GM18508 (cell line): ENCODE results near the gene SETD7.
A peak's percentile ranks its signal among the peaks of the same experiment; 100 is the strongest.
"Not testable (repeated sequence)": the region's sequence is repeated elsewhere in the genome, so short reads cannot be mapped to it uniquely, and the experiment has no call there.

Experiments used
- ATAC-seq: cut with Tn5 transposase; IDR thresholded peaks from one replicate; pipeline ENCODE4 v1.9.1; 2021; ENCODE audit warnings: moderate number of reproducible peaks; ENCODE audit not compliant: insufficient read depth, unreplicated experiment

SETD7 gene

DNA sequence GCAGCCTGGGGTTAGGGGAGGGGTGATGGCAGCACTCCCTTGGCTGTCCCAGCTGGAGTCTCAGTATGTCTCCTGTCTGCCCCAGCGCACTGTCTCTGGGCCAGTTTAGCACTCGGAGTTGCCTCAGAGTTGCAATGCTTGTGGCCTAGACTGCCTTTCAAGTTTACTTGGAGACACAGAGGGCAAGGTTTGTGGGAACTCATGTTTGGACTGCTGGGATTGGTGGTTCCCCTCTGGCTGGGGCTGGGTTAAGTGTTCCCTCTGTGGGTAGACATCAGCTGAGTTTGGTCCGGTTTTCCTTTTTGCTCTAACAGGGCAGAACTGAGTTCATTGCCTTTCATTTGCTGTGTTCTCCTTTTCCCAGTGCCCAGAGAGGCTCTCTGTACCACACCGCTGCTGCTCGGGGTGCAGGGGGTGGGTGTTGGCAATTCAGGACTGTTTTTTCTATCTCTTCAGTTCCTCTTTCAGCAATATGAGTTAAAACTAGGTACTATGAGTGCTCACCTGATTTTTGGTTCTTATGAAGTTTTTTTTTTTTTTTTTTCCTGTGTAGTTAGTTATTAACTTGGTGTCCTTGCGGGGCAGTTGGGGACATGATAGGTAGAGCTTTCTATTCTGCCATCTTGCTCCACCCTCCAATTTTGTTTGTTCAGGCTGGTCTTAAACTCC, 84.9 kb downstream of the SETD7 start:
- ATAC-seq = no peak

DNA sequence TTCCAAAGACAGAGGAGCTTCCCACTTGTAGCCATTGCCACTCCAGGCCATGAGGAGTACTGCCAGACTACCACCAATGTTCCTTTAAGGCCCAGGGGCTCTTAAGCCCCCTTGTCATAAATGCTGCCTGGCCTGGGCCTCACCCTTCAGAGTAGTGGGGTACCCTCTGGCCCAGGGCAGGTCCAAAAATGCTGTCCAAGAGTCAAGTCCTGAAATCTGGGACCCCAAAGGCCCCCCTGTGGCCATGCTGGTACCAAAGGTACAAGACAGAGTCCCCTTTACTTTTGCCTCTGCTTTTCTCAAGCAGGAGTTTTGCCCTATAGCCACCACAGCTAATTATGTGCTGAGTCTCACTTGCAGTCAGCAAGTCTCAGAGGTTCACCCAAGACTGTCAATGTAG, 85.7 kb downstream of the SETD7 start:
- ATAC-seq = no peak

GRCh38 chr4:139469869-139470268, 86.2 kb downstream of the SETD7 start:
- ATAC-seq = no peak

GRCh38 chr4:139469216-139469615, 86.8 kb downstream of the SETD7 start:
- no peak for ATAC-seq

DNA sequence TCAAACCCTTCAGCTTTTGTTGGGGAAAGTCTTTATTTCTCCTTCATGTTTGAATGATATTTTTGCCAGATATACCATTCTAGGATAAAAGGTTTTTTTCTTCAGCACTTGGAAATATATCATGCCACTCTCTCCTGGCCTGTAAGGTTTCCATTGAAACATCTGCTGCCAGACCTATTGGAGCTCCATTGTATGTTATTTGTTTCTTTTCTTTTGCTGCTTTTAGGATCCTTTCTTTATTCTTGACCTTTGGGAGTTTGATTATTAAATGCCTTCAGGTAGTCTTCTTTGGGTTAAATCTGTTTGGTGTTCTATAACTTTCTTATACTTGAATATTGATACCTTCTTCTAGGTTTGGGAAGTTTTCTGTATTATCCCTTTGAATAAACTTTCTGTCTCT, 87.3 kb downstream of the SETD7 start:
- ATAC-seq = not testable (repeated sequence)

DNA sequence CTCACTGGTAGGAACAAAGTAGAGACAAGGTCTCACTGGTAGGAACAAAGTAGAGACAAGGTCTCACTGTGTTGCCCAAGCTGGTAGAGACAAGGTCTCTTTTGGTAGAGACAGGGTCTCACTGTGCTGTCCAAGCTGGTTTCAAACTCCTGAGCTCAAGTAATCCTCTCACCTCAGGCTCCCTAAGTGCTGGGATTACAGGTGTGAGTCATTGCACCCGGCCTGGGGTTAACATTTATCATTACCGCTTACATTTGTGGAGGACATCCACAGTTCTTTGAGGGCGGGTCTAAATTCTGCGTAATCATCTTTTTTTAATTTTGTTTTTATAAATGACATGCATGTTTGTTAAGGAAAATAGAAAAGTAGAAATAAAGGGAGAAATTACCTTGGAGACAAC, 90.1 kb downstream of the SETD7 start:
- ATAC-seq = no peak

GRCh38 chr4:139464512-139464911, 91.5 kb downstream of the SETD7 start:
- not testable (repeated sequence) for ATAC-seq

DNA sequence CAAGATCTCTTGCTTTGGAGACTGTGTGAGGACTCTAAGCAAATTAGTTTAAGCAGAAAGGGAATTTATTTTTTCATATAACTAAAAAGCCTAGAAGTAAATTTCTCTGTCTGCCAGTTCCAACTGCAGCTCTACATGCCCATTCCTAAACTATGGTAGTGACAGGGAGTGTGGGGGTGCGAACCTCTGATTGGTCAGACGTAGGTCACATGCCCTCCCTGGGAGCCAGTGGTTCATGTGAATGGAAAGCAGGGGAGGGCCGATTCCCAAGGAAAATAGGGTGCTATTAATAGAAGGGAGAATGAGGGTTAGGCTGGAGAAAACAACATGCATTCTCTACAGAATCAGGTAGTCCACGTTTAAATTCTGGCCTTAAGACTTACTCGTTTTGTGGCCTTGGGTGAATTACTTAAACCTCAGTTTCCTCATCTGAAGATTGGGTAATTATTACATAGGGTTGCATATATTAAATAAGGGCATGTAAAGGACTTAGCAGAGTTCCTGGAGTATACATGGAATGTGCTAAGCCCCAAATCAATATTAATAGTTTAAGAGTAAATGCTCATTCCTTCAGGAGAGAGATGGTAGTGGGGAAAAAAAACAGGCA, 94.9 kb downstream of the SETD7 start:
- ATAC-seq = no peak

DNA sequence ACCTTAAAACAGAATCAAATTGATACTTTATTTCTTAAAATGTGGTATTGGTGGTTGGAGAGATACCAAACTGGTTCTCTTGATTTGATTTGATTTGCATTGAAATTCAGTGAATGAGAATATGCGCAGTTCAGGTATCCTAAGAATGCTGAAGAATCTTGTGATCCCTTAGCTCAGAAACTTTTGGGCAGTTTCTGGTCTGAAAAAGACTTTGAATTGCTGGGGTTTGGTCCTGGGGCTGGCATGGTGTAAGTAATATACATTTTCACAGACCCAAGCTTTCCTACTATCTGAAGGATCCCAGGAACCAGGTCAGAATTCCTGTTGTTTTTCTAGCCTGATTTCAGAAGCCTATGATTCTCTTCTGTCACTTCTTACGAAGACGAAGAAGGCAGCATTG, 95.5 kb downstream of the SETD7 start:
- no peak for ATAC-seq

- ATAC-seq = no peak
These were observed 97.0 kb downstream of the SETD7 start for GRCh38 chr4:139458999-139459398.

DNA sequence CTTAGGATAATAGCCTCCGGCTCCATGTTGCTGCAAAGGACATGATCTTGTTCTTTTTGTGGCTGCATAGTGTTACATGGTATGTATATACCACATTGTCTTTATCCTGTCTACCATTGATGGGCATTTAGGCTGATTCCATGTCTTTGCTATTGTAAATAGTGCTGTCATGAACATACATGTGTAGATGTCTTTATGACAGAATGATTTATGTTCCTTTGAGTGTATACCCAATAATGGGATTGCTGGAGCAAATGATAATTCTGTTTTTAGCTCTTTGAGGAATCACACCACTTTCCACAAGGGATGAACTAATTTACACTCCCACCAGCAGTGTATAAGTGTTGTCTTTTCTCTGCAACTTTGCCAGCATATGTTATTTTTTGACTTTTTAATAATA, 97.5 kb downstream of the SETD7 start:
- no peak for ATAC-seq

DNA sequence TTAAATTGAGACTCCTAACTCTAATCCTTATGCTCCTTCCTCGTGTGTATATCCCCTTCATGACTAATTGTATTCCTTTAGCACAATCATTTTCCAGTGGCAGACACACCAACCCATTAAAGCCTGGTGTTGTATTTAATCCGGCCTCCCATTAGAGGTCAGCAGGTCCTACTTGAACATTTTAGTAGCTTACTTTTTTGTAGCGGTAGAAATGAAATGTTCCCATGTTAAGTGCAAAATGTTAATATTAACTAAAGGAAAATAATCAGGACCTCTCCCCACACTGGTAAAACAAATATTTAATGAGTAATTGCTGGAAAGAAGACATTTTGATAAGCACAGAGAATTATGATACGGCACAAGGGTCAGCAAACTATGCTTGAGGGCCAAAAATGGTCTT, 98.7 kb downstream of the SETD7 start:
- ATAC-seq = no peak

DNA sequence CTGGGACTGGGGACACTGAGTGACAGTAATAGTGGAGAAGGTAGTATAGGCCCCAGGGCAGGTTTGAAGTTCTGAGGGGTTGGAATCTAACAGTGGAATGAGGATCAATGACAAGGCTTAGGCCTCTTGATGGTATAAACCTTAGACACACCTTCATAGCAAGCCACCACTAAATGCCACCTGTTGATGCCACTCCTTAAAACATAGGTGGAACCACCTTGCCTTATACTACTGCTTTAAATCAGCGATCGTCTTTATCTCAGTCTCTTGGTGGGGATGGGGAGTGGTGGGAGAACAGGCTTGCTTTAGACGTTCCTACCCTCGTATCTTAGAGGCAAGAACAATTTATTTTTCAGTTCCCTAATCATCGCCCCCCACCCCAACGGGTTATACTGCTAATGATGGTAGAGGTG, 100.9 kb downstream of the SETD7 start:
- no peak for ATAC-seq

DNA sequence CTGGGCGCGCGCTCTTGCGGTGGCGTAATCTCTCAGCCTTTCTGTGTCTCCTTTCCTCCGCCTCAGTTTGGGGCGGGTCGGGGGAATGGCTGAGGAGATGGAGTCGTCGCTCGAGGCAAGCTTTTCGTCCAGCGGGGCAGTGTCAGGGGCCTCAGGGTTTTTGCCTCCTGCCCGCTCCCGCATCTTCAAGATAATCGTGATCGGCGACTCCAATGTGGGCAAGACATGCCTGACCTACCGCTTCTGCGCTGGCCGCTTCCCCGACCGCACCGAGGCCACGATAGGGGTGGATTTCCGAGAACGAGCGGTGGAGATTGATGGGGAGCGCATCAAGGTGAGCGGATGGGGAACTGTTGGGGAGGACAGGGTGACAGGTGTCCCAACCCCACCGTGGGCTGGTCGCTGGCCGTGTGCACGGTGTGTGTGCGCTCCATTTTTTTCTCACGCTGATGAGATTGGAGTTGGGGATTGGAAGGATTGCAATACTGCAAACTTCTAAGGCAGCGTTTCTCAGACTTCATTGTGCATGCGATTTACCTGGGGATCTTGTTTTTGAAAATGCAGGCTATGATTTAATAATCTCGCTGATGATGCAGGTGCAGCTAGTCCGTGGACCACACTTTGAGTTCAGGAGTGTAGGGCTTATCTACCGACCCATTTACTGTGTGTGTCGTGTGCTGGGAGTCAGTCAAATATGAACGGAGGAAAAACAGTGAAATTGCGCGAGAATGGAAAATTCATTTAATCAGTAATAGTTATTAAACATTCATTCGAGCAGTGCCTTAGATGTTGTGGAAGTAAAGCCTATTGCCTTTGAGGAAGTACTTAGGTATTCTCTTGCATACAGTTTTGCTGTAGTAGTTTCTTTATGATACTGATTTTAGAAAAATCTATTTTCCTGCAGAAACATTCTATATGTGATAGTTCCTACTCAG, 101.6 kb downstream of the SETD7 start, which contains the start of gene RAB33B:
Gene RAB33B, plus strand, starts transcription at position 11 of the 935 bp plus-strand sequence. Its CDS starts 75 bp downstream, at position 86.
- no peak for ATAC-seq

DNA sequence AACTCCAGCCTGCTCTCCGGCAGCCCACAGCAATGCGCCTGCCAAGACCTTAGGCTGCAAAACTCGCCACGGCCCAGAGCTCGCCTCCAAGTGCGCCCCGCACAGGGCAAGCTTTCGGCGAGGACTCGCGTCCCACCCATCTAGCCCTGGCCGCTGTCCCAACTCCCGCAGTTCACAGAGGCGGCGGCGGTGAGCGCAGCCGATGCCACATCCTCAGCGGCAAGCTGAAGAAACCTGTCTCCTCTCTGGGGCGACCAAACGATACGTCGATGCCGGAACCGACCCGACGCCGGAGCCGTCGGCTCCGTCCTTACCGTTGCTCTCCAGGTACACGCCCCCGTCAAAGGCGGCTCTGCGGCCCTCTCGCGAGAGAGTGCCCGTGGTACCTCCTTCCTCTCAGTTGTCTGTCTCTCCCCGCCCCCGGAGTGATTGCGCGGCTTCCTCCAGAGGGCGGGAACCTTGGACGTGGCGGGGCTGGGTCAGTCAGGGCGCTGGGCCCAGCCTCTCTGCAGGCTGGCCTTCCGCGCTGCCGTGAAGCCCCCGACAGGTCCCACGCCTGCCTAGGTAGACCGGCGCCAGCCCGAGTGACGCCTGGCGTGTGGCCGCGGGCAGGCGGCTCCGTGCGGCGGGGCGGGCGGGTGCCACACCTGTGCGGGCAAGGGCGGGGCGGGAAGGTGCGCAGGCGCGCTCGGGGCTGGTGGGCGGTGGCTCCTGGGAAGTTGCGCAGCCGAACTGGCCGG, 102.5 kb downstream of the SETD7 start:
- ATAC-seq = peak; percentile 76

GRCh38 chr4:139453041-139453370, 103.0 kb downstream of the SETD7 start:
- ATAC-seq = peak; percentile 44

- ATAC-seq = no peak
These were observed 104.0 kb downstream of the SETD7 start for GRCh38 chr4:139451997-139452396.

DNA sequence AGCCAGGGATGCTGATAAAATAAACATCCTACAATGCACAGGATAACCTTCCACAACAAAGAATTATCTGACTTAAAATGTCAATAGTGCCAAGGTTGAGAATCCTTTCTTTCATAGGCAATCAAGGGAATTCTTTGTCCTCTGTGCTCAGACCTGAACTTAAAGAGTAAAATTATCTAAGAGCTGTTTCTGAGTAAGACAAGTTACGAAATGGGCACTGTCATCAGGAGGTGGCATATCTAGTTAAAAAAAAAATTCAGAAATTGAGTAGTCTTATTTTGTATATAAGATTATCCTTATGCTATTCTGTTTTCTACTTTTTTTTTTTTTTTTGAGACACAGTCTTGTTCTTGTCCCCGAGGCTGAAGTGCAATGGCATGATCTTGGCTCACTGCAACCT, 105.4 kb downstream of the SETD7 start:
- no peak for ATAC-seq

DNA sequence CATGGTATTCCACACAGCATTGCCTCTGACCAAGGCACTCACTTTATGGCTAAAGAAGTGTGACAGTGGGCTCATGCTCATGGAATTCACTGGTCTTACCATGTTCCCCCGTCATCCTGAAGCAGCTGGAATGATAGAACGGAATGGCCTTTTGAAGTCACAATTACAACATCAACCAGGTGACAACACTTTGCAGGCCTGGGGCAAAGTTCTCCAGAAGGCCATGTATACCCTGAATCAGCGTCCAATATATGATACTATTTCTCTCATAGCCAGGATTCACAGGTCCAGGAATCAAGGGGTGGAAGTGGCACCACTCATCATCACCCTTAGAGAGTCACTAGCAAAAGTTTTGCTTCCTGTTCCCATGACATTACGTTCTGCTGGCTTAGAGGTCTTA, 108.9 kb downstream of the SETD7 start:
- not testable (repeated sequence) for ATAC-seq
